Measurements from ENCODE around the gene RFTN1.

GRCh38 chr3:16441371-16441875, 72.1 kb downstream of the RFTN1 start:
- no peak for TF ChIP-seq CTCF (IDR thresholded peaks at IDR 0.05)
- TF ChIP-seq EZH2 (IDR thresholded peaks at IDR 0.05): no peak
